H1 (cell line): ENCODE data around the gene RAB44. TPM values are rescaled to one million over a fixed set of nuclear protein-coding genes. Genes with fewer than 3 reads are reported as not detected.

ENCODE experiments used
- ASH2L ChIP-seq: fragments of 200-600, 300-600 bp; sonication (generic); IDR thresholded peaks from one replicate; pipeline ENCODE4 v1.7.1; 2017; ENCODE audit warnings: low read length
- CHD7 ChIP-seq: fragments of 300-600 bp; sonication (generic); IDR thresholded peaks from 2 replicates; pipeline ENCODE4 v1.7.1; 2012; ENCODE audit warnings: low read length, moderate library complexity, mild to moderate bottlenecking, inconsistent platforms; ENCODE audit not compliant: insufficient replicate concordance
- EGR1 ChIP-seq: IDR thresholded peaks from 2 replicates; pipeline ENCODE4 v1.6.1; 2011; ENCODE audit warnings: low read depth, low read length, borderline replicate concordance
- EZH2 ChIP-seq: fragments of 200-600 bp; sonication (generic); IDR thresholded peaks from 2 replicates; pipeline ENCODE4 v1.7.1; 2012; ENCODE audit warnings: low read depth, mild to moderate bottlenecking, moderate library complexity, low read length, inconsistent platforms; ENCODE audit not compliant: severe bottlenecking
- KDM1A ChIP-seq: fragments of 200-600, 300-600 bp; sonication (generic); IDR thresholded peaks from 2 replicates; pipeline ENCODE4 v1.7.1; 2016; ENCODE audit warnings: mild to moderate bottlenecking, low read length, borderline replicate concordance
- RXRA ChIP-seq: IDR thresholded peaks from 2 replicates; pipeline ENCODE4 v1.6.1; 2011; ENCODE audit warnings: low read depth, mild to moderate bottlenecking, low read length, moderate library complexity; ENCODE audit not compliant: insufficient read depth
- TBP ChIP-seq: IDR thresholded peaks from 2 replicates; pipeline ENCODE4 v1.6.1; 2011; ENCODE audit warnings: low read depth, low read length, improper control_type of control experiment
- polyA plus RNA-seq, 7 experiments: library from polyadenylated mRNA; depleted of rRNA in 3 of 7; stranded (reverse) in 5 of 7; unstranded in 2 of 7; fragments of >200 nt in 5 of 7; fragments of 200-250 nt in 2 of 7; gene quantifications; 1 replicate in 5 of 7; 2 replicates in 1 of 7; 4 replicates in 1 of 7; pipeline versions ENCODE4 v1.2.1 to v1.2.3, GENCODE V29; 2011 to 2013; ENCODE audit warnings: missing spikeins in 2 of 7, mixed read lengths in 2 of 7
- total RNA-seq: library from RNA; stranded (reverse); fragmentation: NEBNext Ultra II Directional; extraction: Animal tissue kit (Norgen Biotek cat#: 25700); gene quantifications from 2 replicates; pipeline ENCODE4 v1.2.1, GENCODE V29; 2021

The RAB44 gene
- total and polyA plus RNA-seq, 2 of the 8 experiments (the other 6 are each of a cell fraction or from before 2014, with no cell fraction given): 0.02 TPM; not detected in 1

DNA sequence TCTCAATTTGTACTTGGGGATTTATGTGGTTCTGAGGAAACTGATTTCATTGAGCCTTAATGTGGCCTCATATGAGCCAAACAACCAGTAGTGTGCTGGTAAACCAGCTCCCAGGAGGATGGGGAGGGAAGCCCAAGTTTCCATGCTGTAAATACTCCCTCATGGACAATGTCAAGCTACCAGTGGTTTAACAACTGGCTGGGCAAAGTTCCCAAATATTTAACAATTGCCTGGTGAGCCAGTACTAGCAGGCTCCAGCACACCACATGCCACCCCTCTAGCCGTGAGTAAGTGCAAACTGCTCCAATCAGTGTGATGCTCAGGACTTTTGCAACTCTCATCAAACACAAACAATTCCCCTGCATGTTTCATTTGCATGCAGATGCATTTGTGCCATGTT lies 38.4 kb upstream of the RAB44 start (continued):
- no peak for TF ChIP-seq CHD7
- TF ChIP-seq KDM1A: no peak
- no peak for TF ChIP-seq EGR1
- no peak for TF ChIP-seq ASH2L
- no peak for TF ChIP-seq RXRA
- no peak for TF ChIP-seq EZH2
- TF ChIP-seq TBP: no peak
